Endothelial cell of umbilical vein (primary cell): ENCODE data around the gene SYNGAP1.

ENCODE experiments used
- EZH2 ChIP-seq: IDR thresholded peaks from 2 replicates; pipeline ENCODE4 v1.6.1; 2012; ENCODE audit warnings: borderline replicate concordance, low read depth, mild to moderate bottlenecking, moderate library complexity, low read length, inconsistent platforms; ENCODE audit not compliant: severe bottlenecking
- JUN ChIP-seq: IDR thresholded peaks from 2 replicates; pipeline ENCODE4 v1.6.1; 2011; ENCODE audit warnings: borderline replicate concordance, low read depth; ENCODE audit not compliant: insufficient read length, insufficient read depth
- POLR2A ChIP-seq: IDR thresholded peaks from 2 replicates; pipeline ENCODE4 v1.6.1; 2012; ENCODE audit warnings: low read depth, mild to moderate bottlenecking, control low read depth, low read length
- POLR2AphosphoS5 ChIP-seq: IDR thresholded peaks from 2 replicates; pipeline ENCODE4 v1.6.1; 2012; ENCODE audit warnings: low read depth, mild to moderate bottlenecking, control low read depth, low read length, moderate library complexity; ENCODE audit not compliant: insufficient read depth
- TF ChIP-seq, protein P1 (sequence below), 2 donors: IDR thresholded peaks; 1 replicate in 1 of 2; 2 replicates in 1 of 2; pipeline ENCODE4 v1.5.1; 2011; ENCODE audit warnings: low read length in 2 of 2, mild to moderate bottlenecking in 2 of 2, moderate library complexity in 2 of 2, control low read depth in 1 of 2, inconsistent platforms in 1 of 2, low read depth in 1 of 2; ENCODE audit not compliant: insufficient read depth in 1 of 2; ENCODE audit errors: extremely low read depth in 1 of 2
- TF ChIP-seq, protein P2 (sequence below): IDR thresholded peaks from 2 replicates; pipeline ENCODE4 v1.6.1; 2011; ENCODE audit not compliant: insufficient read depth, insufficient read length

GRCh38 chr6:33497157-33497556 is 77.3 kb downstream of the SYNGAP1 start:
- TF ChIP-seq POLR2AphosphoS5 (no peak), POLR2A (no peak), EZH2 (no peak), JUN (no peak)
- TF ChIP-seq, protein P1, sequence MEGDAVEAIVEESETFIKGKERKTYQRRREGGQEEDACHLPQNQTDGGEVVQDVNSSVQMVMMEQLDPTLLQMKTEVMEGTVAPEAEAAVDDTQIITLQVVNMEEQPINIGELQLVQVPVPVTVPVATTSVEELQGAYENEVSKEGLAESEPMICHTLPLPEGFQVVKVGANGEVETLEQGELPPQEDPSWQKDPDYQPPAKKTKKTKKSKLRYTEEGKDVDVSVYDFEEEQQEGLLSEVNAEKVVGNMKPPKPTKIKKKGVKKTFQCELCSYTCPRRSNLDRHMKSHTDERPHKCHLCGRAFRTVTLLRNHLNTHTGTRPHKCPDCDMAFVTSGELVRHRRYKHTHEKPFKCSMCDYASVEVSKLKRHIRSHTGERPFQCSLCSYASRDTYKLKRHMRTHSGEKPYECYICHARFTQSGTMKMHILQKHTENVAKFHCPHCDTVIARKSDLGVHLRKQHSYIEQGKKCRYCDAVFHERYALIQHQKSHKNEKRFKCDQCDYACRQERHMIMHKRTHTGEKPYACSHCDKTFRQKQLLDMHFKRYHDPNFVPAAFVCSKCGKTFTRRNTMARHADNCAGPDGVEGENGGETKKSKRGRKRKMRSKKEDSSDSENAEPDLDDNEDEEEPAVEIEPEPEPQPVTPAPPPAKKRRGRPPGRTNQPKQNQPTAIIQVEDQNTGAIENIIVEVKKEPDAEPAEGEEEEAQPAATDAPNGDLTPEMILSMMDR (IDR thresholded peaks at IDR 0.05; ENCODE audit: extremely low read depth in 1 of 2, insufficient read depth in 1 of 2, low read depth in 1 of 2, low read length in 2 of 2) = no peak
- TF ChIP-seq, protein P2, sequence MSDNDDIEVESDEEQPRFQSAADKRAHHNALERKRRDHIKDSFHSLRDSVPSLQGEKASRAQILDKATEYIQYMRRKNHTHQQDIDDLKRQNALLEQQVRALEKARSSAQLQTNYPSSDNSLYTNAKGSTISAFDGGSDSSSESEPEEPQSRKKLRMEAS = no peak
